ENCODE measurements around the gene TMEM233. TPM values are rescaled to one million over a fixed set of nuclear protein-coding genes. Genes with fewer than 3 reads are reported as not detected.

The TMEM233 gene
- total and polyA plus RNA-seq, 12 donors, result 0.17 to 1.0 (median 0.53) TPM; not detected in 2

DNA sequence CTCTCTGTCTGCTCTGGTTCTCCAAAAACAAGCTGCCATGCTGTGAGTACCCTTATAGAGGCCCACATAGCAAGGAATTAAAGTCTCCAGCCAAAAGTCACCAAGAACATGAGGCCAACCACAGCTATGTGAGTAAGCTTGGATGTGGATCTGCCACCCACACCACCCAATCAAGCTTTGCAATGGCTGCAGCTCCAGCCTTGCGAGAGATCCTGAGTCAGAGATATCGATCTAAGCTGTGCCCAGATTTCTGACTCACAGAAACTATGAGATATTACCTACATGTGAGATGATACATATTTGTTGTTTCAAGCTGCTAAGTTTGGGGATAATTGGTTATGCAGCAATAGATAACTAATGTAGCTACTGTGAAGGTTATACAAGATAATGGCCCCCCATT lies 15.5 kb upstream of the TMEM233 start:
- H3K27ac ChIP-seq, result no peak overlapping the region
- peak in 5 of 7 donors; percentile 28 to 62 (median 45) for DNase-seq

DNA sequence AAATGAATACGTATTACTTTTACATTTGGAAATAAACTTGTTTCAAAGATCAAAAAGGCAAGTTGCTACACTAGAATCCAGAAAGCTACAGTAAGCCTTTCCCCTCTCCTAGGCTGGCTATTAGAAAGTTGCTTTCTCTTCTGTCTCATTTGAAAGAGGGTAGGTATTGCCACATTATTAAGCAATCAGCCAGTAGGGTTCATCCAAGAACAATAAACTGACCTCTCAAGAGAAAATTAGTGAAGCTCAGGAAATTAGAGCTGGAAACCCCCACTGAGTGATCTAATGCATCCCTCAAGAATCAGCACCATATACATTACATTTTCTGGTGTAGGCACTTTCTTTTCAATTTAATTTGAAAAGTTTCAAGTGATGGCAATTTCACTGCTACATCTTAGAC lies 4.5 kb upstream of the TMEM233 start:
- H3K4me3 ChIP-seq, result no peak overlapping the region
- no peaks in the 10 kb centered on the region for H3K9me3 ChIP-seq (replicated peaks in 1 of 3)
- WGBS, 4 donors, result 45 to 63% (median 56%) methylated on average over 1 of the region's 1 CpG
- no peak for TF ChIP-seq POLR2A (IDR thresholded peaks at IDR 0.05)
- TF ChIP-seq, protein P1, sequence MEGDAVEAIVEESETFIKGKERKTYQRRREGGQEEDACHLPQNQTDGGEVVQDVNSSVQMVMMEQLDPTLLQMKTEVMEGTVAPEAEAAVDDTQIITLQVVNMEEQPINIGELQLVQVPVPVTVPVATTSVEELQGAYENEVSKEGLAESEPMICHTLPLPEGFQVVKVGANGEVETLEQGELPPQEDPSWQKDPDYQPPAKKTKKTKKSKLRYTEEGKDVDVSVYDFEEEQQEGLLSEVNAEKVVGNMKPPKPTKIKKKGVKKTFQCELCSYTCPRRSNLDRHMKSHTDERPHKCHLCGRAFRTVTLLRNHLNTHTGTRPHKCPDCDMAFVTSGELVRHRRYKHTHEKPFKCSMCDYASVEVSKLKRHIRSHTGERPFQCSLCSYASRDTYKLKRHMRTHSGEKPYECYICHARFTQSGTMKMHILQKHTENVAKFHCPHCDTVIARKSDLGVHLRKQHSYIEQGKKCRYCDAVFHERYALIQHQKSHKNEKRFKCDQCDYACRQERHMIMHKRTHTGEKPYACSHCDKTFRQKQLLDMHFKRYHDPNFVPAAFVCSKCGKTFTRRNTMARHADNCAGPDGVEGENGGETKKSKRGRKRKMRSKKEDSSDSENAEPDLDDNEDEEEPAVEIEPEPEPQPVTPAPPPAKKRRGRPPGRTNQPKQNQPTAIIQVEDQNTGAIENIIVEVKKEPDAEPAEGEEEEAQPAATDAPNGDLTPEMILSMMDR (IDR thresholded peaks at IDR 0.05), result no peak
- no peaks in the 10 kb centered on the region for H3K36me3 ChIP-seq (replicated peaks in 1 of 2)
- intact Hi-C loops (cut with DNase I), result no loop called here
- H3K27ac ChIP-seq, result no peak overlapping the region
- DNase-seq, result no peak
- peaks cover 0 to 5% of the 10 kb centered on the region in 2 donors for H3K4me1 ChIP-seq (replicated peaks in 1 of 2)
- H3K27me3 ChIP-seq, result peaks cover 13% of the 10 kb centered on the region

More for the DNA sequence above, 15.5 kb upstream of the TMEM233 start:
- Histone ChIP-seq H3K27me3 (no peaks in the 10 kb centered on the region), H3K4me1 (replicated peaks in 1 of 2) (no peaks in the 10 kb centered on the region), H3K9me3 (replicated peaks in 1 of 3) (no peaks in the 10 kb centered on the region), H3K36me3 (replicated peaks in 1 of 2) (no peaks in the 10 kb centered on the region), H3K4me3 (no peak overlapping the region)
- intact Hi-C loops (cut with DNase I), result no loop called here
- WGBS, 4 donors, result 50 to 65% (median 54%) methylated on average over 2 of the region's 2 CpGs; no CpG with 5 or more reads in 1 of the 4 donors
- TF ChIP-seq, protein P1 (IDR thresholded peaks at IDR 0.05), result no peak
- TF ChIP-seq POLR2A (IDR thresholded peaks at IDR 0.05), result no peak

DNA sequence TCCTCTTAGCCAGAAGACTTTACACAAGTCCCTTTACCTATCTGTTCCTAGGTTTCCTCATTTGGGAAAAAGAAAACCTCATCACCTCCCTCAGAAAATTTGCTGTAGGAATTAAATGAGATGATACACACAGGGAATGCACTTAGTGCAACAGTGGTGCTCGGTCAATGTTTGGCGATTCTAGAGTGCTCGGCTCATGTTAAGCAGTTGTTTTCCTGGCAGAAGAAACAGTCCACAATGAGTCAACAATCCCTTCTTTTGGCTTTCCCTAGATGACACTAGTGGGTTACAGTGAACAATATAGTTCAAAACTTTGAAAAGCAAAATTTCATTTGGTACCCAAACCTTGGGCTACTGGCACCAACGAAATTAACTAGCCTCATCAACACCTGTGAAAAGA lies 3.9 kb upstream of the TMEM233 start:
- Histone ChIP-seq H3K9me3 (replicated peaks in 1 of 3) (no peaks in the 10 kb centered on the region), H3K27me3 (peaks cover 18% of the 10 kb centered on the region), H3K27ac (no peak overlapping the region), H3K4me1 (replicated peaks in 1 of 2) (peaks cover 0 to 5% of the 10 kb centered on the region in 2 donors), H3K4me3 (no peak overlapping the region), H3K36me3 (replicated peaks in 1 of 2) (no peaks in the 10 kb centered on the region)
- no peak for DNase-seq
- WGBS, 4 donors, result 68 to 80% (median 74%) methylated on average over 4 of the region's 4 CpGs
- no peak for TF ChIP-seq POLR2A (IDR thresholded peaks at IDR 0.05)
- intact Hi-C loops (cut with DNase I), result no loop called here

DNA sequence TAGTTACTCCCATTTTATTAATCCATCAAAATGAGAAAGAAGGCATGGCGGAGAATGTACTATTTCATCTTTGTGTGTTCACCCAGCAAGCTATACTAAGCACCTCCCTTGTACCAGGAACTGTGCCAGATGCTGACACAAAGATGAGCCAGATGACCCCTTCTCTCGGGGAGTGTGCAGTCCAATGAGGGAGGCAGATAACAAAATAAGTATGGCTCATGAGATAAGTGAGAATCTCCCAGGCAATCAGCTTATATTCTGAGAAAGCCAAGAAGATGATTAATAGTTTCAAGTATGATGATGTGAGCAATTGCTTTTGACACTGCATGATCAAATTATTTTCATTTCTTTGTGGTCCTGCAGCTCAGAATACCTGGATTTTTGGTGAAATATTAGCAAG lies 1.3 kb upstream of the TMEM233 start:
- WGBS, 4 donors, result 37 to 43% (median 40%) methylated on average over 2 of the region's 2 CpGs
- H3K27me3 ChIP-seq, result peaks cover 41% of the 10 kb centered on the region
- no peak overlapping the region for H3K27ac ChIP-seq
- TF ChIP-seq, protein P1 (IDR thresholded peaks at IDR 0.05), result no peak
- no peak for TF ChIP-seq POLR2A (IDR thresholded peaks at IDR 0.05)
- H3K4me1 ChIP-seq (replicated peaks in 1 of 2), result peaks cover 0 to 5% of the 10 kb centered on the region in 2 donors
- intact Hi-C loops (cut with DNase I), result no loop called here
- H3K4me3 ChIP-seq, result no peak overlapping the region
- peak in 1 of 7 donors; percentile 30 for DNase-seq
- H3K36me3 ChIP-seq (replicated peaks in 1 of 2), result no peaks in the 10 kb centered on the region
- H3K9me3 ChIP-seq (replicated peaks in 1 of 3), result no peaks in the 10 kb centered on the region

DNA sequence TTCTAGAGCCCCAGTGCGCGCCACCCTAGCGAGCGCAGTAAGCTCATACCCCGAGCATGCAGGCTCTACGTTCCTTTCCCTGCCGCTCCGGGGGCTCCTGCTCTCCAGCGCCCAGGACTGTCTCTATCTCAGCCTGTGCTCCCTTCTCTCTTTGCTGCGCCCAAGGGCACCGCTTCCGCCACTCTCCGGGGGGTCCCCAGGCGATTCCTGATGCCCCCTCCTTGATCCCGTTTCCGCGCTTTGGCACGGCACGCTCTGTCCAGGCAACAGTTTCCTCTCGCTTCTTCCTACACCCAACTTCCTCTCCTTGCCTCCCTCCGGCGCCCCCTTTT lies 791 bp downstream of the TMEM233 start:
- Histone ChIP-seq H3K36me3 (replicated peaks in 1 of 2) (no peaks in the 10 kb centered on the region), H3K27me3 (peaks cover 42% of the 10 kb centered on the region), H3K27ac (peak overlapping the region in 1 of 5 donors; percentile 55), H3K4me1 (replicated peaks in 1 of 2) (no peaks in the 10 kb centered on the region), H3K4me3 (peak overlapping the region in 1 of 4 donors; percentile 38), H3K9me3 (replicated peaks in 1 of 3) (no peaks in the 10 kb centered on the region)
- intact Hi-C loops (cut with DNase I), result no loop called here
- no peak for DNase-seq
- TF ChIP-seq, protein P1 (IDR thresholded peaks at IDR 0.05), result no peak
- TF ChIP-seq POLR2A (IDR thresholded peaks at IDR 0.05), result no peak
- 0 to 2% (median 1%) methylated on average over 19 to 22 of the region's 22 CpGs for WGBS, 4 donors

Measured in adrenal gland (tissue), 12 donors.